HG03575 (cell line): ENCODE measurements around the gene KCNH5.
"Not testable (repeated sequence)": the region's sequence is repeated elsewhere in the genome, so short reads cannot be mapped to it uniquely, and the experiment has no call there.

Experiments used
- ATAC-seq: cut with Tn5 transposase; IDR thresholded peaks from one replicate; pipeline ENCODE4 v1.9.1; 2021; ENCODE audit not compliant: unreplicated experiment, insufficient number of reproducible peaks, low FRiP score; ENCODE audit errors: extremely low read depth

Gene KCNH5

GRCh38 chr14:62908506-62908905 lies 136.8 kb downstream of the KCNH5 start:
- no peak for ATAC-seq

- no peak for ATAC-seq
These were observed 139.7 kb downstream of the KCNH5 start for GRCh38 chr14:62905566-62905965.

GRCh38 chr14:62897771-62898170 lies 147.5 kb downstream of the KCNH5 start:
- ATAC-seq = no peak

GRCh38 chr14:62896932-62897456 lies 148.3 kb downstream of the KCNH5 start:
- no peak for ATAC-seq

GRCh38 chr14:62894736-62895135 lies 150.5 kb downstream of the KCNH5 start:
- ATAC-seq = no peak

- ATAC-seq = no peak
These were observed 155.9 kb downstream of the KCNH5 start for GRCh38 chr14:62889364-62889763.

- ATAC-seq = no peak
These were observed 158.8 kb downstream of the KCNH5 start for GRCh38 chr14:62886461-62886860.

GRCh38 chr14:62885451-62885850 lies 159.8 kb downstream of the KCNH5 start:
- ATAC-seq = no peak

- no peak for ATAC-seq
These were observed 162.3 kb downstream of the KCNH5 start for GRCh38 chr14:62882967-62883366.

- ATAC-seq = no peak
These were observed 178.9 kb downstream of the KCNH5 start for GRCh38 chr14:62866376-62866775.

- ATAC-seq = no peak
These were observed 180.7 kb downstream of the KCNH5 start for GRCh38 chr14:62864588-62864987.

GRCh38 chr14:62858011-62858410 lies 187.2 kb downstream of the KCNH5 start:
- ATAC-seq = not testable (repeated sequence)

- ATAC-seq = no peak
These were observed 190.3 kb downstream of the KCNH5 start for GRCh38 chr14:62854951-62855350.

GRCh38 chr14:62847168-62847567 lies 198.1 kb downstream of the KCNH5 start:
- no peak for ATAC-seq

GRCh38 chr14:62844546-62844945 lies 200.7 kb downstream of the KCNH5 start:
- no peak for ATAC-seq

GRCh38 chr14:62824086-62824485 lies 221.2 kb downstream of the KCNH5 start:
- no peak for ATAC-seq

- no peak for ATAC-seq
These were observed 225.3 kb downstream of the KCNH5 start for GRCh38 chr14:62819931-62820330.

GRCh38 chr14:62807636-62808035 lies 237.6 kb downstream of the KCNH5 start:
- ATAC-seq = no peak

GRCh38 chr14:62800577-62800976 lies 244.7 kb downstream of the KCNH5 start:
- no peak for ATAC-seq

GRCh38 chr14:62796431-62796830 lies 248.8 kb downstream of the KCNH5 start:
- no peak for ATAC-seq

GRCh38 chr14:62792578-62792977 lies 252.7 kb downstream of the KCNH5 start:
- ATAC-seq = no peak
